Lower lobe of right lung (tissue), 2 donors: ENCODE data around the gene EPC2. TPM values are rescaled to one million over a fixed set of nuclear protein-coding genes. Genes with fewer than 3 reads are reported as not detected.

ENCODE experiments used
- ATAC-seq, 2 donors: fragments of 200-7000 bp; cut with Tn5 transposase; one replicate each; pipeline ENCODE4 v1.9.1; 2020 to 2022; ENCODE audit warnings: mild to moderate bottlenecking in 2 of 2, moderate library complexity in 2 of 2
- DNase-seq: peaks from one replicate; pipeline ENCODE4 v3.0.0-alpha.2; 2020
- H3K27ac ChIP-seq: fragments of 200-600 bp; one replicate; pipeline ENCODE4 v1.8.0; 2022
- H3K27me3 ChIP-seq: fragments of 200-600 bp; one replicate; pipeline ENCODE4 v1.8.0; 2022; ENCODE audit warnings: low read depth
- H3K36me3 ChIP-seq: fragments of 200-600 bp; one replicate; pipeline ENCODE4 v1.8.0; 2022; ENCODE audit warnings: mild to moderate bottlenecking
- H3K4me1 ChIP-seq: fragments of 200-600 bp; one replicate; pipeline ENCODE4 v1.8.0; 2022
- H3K4me3 ChIP-seq: fragments of 200-600 bp; one replicate; pipeline ENCODE4 v1.8.0; 2022; ENCODE audit warnings: mild to moderate bottlenecking
- H3K9me3 ChIP-seq: fragments of 200-600 bp; one replicate; pipeline ENCODE4 v1.8.0; 2022
- CTCF ChIP-seq: fragments of 200-600 bp; IDR thresholded peaks from one replicate; pipeline ENCODE4 v1.8.0; 2022; ENCODE audit warnings: antibody characterized with exemption, mild to moderate bottlenecking
- intact Hi-C: fragments of 100-400 bp; cut with DNase I; formaldehyde crosslinking; loops from one replicate; pipeline ENCODE4 v1.11.0; 2022
- total RNA-seq: library from RNA; stranded (reverse); fragmentation: NEBNext Ultra II Directional; extraction: Animal tissue kit (Norgen Biotek cat#: 25700); gene quantifications from one replicate; pipeline ENCODE4 v1.2.1, GENCODE V29; 2021
- donor health status: DM: no; HTN: yes; CAD: no; lungs with severe emphysema.

Gene EPC2
- total RNA-seq, 1 donor from 2014 or later, result 36.8 TPM

GRCh38 chr2:148751907-148752306, 107.4 kb downstream of the EPC2 start:
- Histone ChIP-seq H3K4me1 (no peaks in the 10 kb centered on the region), H3K27me3 (no peaks in the 10 kb centered on the region), H3K4me3 (no peak overlapping the region), H3K27ac (no peak overlapping the region), H3K36me3 (peaks cover 9% of the 10 kb centered on the region), H3K9me3 (no peaks in the 10 kb centered on the region)
- TF ChIP-seq CTCF, result no peak
- DNase-seq (no peak), ATAC-seq (peak in 1 of 2 donors; percentile 51)
- intact Hi-C loops, result no loop called here

- no peaks in the 10 kb centered on the region for H3K27me3 ChIP-seq
- no peaks in the 10 kb centered on the region for H3K4me1 ChIP-seq
- no peak overlapping the region for H3K27ac ChIP-seq
- H3K9me3 ChIP-seq, result no peaks in the 10 kb centered on the region
- H3K36me3 ChIP-seq, result peaks cover 9% of the 10 kb centered on the region
- no peak for TF ChIP-seq CTCF
- intact Hi-C loops, result no loop called here
- ATAC-seq (no peak), DNase-seq (no peak)
- H3K4me3 ChIP-seq, result no peak overlapping the region
Measured at GRCh38 chr2:148752977-148753376, 108.4 kb downstream of the EPC2 start.

- peaks cover 9% of the 10 kb centered on the region for H3K36me3 ChIP-seq
- no peak overlapping the region for H3K27ac ChIP-seq
- no peak for TF ChIP-seq CTCF
- H3K4me1 ChIP-seq, result no peaks in the 10 kb centered on the region
- DNase-seq (no peak), ATAC-seq (no peak)
- H3K9me3 ChIP-seq, result no peaks in the 10 kb centered on the region
- H3K4me3 ChIP-seq, result no peak overlapping the region
- intact Hi-C loops, result no loop called here
- no peaks in the 10 kb centered on the region for H3K27me3 ChIP-seq
Measured at GRCh38 chr2:148754864-148755263, 110.3 kb downstream of the EPC2 start.

- ATAC-seq (peak in 1 of 2 donors; percentile 50), DNase-seq (no peak)
- Histone ChIP-seq H3K9me3 (no peaks in the 10 kb centered on the region), H3K36me3 (peaks cover 9% of the 10 kb centered on the region), H3K4me3 (no peak overlapping the region), H3K27ac (no peak overlapping the region), H3K27me3 (no peaks in the 10 kb centered on the region), H3K4me1 (no peaks in the 10 kb centered on the region)
- intact Hi-C loops, result no loop called here
- TF ChIP-seq CTCF, result no peak
Measured at GRCh38 chr2:148756292-148756975, 111.9 kb downstream of the EPC2 start.

GRCh38 chr2:148764815-148765214, 120.3 kb downstream of the EPC2 start:
- intact Hi-C loops, result no loop called here
- ATAC-seq, result no peak
- no peak overlapping the region for H3K4me3 ChIP-seq
- H3K9me3 ChIP-seq, result no peaks in the 10 kb centered on the region
- H3K27ac ChIP-seq, result no peak overlapping the region
- no peaks in the 10 kb centered on the region for H3K27me3 ChIP-seq
- TF ChIP-seq CTCF, result no peak
- H3K4me1 ChIP-seq, result no peaks in the 10 kb centered on the region
- peaks cover 64% of the 10 kb centered on the region for H3K36me3 ChIP-seq
- no peak for DNase-seq
